Panc1 (cell line): ENCODE data around the gene MYCBP2.

Experiments
- POLR2AphosphoS5 ChIP-seq: IDR thresholded peaks from 2 replicates; pipeline ENCODE4 v1.6.1; 2012; ENCODE audit warnings: mild to moderate bottlenecking, low read depth, low read length, moderate library complexity
- SIN3A ChIP-seq: IDR thresholded peaks from 2 replicates; pipeline ENCODE4 v1.6.1; 2012; ENCODE audit warnings: low read depth, mild to moderate bottlenecking, low read length, moderate library complexity, borderline replicate concordance; ENCODE audit not compliant: insufficient read depth
- TCF7L2 ChIP-seq: IDR thresholded peaks from 2 replicates; pipeline ENCODE4 v1.6.1; 2011; ENCODE audit warnings: mild to moderate bottlenecking, low read depth, low read length, inconsistent platforms
- TF ChIP-seq, protein P1 (sequence below): fragments of 450-650 bp; IDR thresholded peaks from 2 replicates; pipeline ENCODE4 v1.5.1; 2017; ENCODE audit warnings: mild to moderate bottlenecking
- TF ChIP-seq, protein P2 (sequence below), 2 experiments: IDR thresholded peaks; 2 replicates each; pipeline ENCODE4 v1.6.1; 2011 to 2012; ENCODE audit warnings: low read depth in 2 of 2, control low read depth in 1 of 2, low read length in 1 of 2, mild to moderate bottlenecking in 1 of 2, moderate library complexity in 1 of 2; ENCODE audit not compliant: insufficient read depth in 1 of 2

DNA sequence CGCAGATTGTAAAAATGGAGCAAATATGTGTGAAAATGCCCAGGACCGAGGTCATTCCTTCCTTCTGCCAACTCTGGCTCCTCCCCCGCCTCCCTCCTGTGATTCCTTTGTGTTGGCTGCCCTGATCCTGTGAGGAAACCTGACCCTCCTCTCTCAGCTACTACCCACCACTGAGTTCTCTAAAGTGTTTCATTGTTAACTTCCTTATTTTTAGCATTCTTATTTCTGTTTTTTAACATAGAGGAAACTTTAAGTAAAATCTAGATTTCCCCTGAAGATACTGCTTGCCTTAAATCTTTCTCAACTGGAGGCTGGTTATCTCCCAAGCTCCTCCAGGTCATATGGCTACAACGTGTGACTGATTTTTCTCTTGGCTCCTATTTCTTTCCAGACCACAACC lies 278.2 kb downstream of the MYCBP2 start:
- TF ChIP-seq, protein P1, sequence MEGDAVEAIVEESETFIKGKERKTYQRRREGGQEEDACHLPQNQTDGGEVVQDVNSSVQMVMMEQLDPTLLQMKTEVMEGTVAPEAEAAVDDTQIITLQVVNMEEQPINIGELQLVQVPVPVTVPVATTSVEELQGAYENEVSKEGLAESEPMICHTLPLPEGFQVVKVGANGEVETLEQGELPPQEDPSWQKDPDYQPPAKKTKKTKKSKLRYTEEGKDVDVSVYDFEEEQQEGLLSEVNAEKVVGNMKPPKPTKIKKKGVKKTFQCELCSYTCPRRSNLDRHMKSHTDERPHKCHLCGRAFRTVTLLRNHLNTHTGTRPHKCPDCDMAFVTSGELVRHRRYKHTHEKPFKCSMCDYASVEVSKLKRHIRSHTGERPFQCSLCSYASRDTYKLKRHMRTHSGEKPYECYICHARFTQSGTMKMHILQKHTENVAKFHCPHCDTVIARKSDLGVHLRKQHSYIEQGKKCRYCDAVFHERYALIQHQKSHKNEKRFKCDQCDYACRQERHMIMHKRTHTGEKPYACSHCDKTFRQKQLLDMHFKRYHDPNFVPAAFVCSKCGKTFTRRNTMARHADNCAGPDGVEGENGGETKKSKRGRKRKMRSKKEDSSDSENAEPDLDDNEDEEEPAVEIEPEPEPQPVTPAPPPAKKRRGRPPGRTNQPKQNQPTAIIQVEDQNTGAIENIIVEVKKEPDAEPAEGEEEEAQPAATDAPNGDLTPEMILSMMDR = no peak
- TF ChIP-seq POLR2AphosphoS5 (no peak), TCF7L2 (no peak), SIN3A (no peak)
- TF ChIP-seq, protein P2, sequence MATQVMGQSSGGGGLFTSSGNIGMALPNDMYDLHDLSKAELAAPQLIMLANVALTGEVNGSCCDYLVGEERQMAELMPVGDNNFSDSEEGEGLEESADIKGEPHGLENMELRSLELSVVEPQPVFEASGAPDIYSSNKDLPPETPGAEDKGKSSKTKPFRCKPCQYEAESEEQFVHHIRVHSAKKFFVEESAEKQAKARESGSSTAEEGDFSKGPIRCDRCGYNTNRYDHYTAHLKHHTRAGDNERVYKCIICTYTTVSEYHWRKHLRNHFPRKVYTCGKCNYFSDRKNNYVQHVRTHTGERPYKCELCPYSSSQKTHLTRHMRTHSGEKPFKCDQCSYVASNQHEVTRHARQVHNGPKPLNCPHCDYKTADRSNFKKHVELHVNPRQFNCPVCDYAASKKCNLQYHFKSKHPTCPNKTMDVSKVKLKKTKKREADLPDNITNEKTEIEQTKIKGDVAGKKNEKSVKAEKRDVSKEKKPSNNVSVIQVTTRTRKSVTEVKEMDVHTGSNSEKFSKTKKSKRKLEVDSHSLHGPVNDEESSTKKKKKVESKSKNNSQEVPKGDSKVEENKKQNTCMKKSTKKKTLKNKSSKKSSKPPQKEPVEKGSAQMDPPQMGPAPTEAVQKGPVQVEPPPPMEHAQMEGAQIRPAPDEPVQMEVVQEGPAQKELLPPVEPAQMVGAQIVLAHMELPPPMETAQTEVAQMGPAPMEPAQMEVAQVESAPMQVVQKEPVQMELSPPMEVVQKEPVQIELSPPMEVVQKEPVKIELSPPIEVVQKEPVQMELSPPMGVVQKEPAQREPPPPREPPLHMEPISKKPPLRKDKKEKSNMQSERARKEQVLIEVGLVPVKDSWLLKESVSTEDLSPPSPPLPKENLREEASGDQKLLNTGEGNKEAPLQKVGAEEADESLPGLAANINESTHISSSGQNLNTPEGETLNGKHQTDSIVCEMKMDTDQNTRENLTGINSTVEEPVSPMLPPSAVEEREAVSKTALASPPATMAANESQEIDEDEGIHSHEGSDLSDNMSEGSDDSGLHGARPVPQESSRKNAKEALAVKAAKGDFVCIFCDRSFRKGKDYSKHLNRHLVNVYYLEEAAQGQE (IDR thresholded peaks at IDR 0.05; ENCODE audit: insufficient read depth in 1 of 2, low read depth in 2 of 2, low read length in 1 of 2) = no peak
